IPS-18c (cell line): ENCODE measurements around the gene FER.
"Not testable (repeated sequence)": the region's sequence is repeated elsewhere in the genome, so short reads cannot be mapped to it uniquely, and the experiment has no call there.

Source experiments
- H3K4me3 ChIP-seq: 2 replicates; pipeline ENCODE4 v1.7.0; 2013; ENCODE audit warnings: low read depth, mild to moderate bottlenecking, low read length, moderate library complexity; ENCODE audit not compliant: insufficient read depth
- H3K9me3 ChIP-seq: one replicate; pipeline ENCODE4 v1.6.1; 2013; ENCODE audit warnings: mild to moderate bottlenecking, low read length, moderate library complexity; ENCODE audit not compliant: control insufficient read depth, insufficient read depth

The FER gene

GRCh38 chr5:108830705-108831276, 83.1 kb downstream of the FER start:
- Histone ChIP-seq H3K9me3 (no peaks in the 10 kb centered on the region), H3K4me3 (no peak overlapping the region)

GRCh38 chr5:108836492-108836891, 88.8 kb downstream of the FER start:
- Histone ChIP-seq H3K9me3 (no peaks in the 10 kb centered on the region), H3K4me3 (no peak overlapping the region)

DNA sequence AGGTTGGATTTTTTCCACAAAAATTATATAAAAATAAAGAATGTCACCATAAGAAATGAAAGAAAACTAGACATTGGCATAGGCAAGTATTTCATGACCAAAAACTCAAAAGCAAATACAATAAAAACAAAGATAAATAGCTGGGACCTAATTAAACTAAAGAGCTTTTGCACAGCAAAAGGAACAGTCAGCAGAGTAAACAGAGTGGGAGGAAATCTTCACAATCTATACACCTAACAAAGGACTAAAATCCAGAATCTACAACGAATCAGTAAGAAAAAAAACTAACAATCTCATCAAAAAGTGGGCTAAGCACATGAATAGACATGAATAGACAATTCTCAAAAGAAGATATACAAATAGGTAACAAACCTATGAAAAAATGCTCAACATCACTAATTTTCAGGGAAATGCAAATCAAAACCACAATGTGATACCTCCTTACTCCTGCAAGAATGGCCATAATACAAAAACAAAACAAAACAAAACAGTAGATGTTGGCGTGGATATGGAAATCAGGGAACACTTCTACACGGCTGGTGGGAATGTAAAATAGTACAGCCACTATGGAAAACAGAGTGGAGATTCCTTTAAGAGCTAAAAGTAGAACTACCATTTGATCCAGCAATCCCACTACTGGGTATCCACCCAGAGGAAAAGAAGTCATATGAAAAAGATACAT, 94.7 kb downstream of the FER start:
- not testable (repeated sequence) for H3K4me3 ChIP-seq, H3K9me3 ChIP-seq

- not testable (repeated sequence) for H3K4me3 ChIP-seq, H3K9me3 ChIP-seq
These were observed 103.4 kb downstream of the FER start for GRCh38 chr5:108851129-108851528.

- Histone ChIP-seq H3K4me3 (no peak overlapping the region), H3K9me3 (no peaks in the 10 kb centered on the region)
These were observed 110.2 kb downstream of the FER start for GRCh38 chr5:108857905-108858304.

- Histone ChIP-seq H3K4me3 (no peak overlapping the region), H3K9me3 (no peaks in the 10 kb centered on the region)
These were observed 111.3 kb downstream of the FER start for GRCh38 chr5:108858959-108859358.

DNA sequence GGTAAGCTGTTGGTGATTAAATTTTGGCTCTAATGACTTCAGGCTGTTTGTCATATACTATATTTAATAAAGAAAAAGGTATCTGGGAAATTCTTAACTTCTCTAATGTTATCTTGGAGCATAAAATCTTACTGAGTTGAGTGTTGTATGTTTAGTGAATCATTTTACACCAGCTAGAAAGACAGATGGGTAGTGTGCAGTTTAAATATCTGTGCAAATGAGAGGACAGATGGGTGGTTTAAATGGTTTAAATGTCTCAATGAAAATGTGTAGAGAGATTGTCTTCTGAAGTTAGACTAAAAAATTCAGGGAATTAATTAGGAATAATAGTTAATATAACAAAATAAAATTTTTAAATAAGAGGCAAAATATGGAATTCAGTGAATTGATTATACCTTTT, 114.5 kb downstream of the FER start:
- H3K9me3 ChIP-seq, result no peaks in the 10 kb centered on the region
- no peak overlapping the region for H3K4me3 ChIP-seq

DNA sequence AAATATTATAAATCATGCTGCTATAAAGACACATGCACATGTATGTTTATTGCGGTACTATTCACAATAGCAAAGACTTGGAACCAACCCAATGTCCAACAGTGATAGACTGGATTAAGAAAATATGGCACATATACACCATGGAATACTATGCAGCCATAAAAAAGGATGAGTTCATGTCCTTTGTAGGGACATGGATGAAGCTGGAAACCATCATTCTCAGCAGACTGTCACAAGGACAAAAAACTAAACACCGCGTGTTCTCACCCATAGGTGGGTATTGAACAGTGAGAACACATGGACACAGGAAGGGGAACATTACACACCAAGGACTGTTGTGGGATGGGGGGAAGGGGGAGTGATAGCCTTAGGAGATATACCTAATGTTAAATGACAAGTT, 118.4 kb downstream of the FER start:
- not testable (repeated sequence) for H3K9me3 ChIP-seq, H3K4me3 ChIP-seq

DNA sequence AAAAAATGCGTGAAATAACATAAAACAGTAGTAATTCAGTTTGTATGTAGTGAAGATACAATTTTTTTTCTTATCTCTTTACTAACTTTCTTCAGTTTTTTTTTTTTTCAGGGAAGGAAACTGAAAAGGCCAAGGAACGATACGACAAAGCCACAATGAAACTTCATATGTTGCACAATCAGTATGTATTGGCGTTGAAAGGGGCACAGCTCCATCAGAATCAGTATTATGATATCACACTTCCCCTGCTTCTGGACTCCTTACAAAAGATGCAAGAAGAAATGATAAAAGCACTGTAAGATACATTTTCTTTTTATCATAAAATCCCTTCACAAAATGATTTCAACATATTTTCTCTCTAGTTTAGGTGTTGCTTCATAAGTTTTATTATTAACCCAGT, 120.0 kb downstream of the FER start:
- Histone ChIP-seq H3K9me3 (no peaks in the 10 kb centered on the region), H3K4me3 (no peak overlapping the region)

DNA sequence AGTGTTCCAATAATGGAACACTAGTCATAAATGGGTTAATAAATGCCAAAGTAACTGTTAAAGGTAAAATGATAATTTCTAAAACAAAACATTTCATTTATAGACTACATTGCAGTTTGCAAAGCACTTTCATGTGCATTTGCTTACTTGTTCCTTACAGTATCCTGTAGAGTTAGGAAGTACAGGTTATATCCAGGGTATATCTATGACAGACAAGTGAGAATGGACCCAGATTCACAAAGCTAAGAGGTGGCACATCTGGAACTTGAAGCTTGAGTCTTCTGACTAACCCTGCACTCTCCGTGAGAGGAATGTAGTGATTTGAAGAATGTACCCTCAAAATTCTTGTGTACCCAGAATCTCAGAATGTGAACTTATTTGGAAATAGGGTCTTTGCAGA, 121.4 kb downstream of the FER start:
- no peaks in the 10 kb centered on the region for H3K9me3 ChIP-seq
- no peak overlapping the region for H3K4me3 ChIP-seq

DNA sequence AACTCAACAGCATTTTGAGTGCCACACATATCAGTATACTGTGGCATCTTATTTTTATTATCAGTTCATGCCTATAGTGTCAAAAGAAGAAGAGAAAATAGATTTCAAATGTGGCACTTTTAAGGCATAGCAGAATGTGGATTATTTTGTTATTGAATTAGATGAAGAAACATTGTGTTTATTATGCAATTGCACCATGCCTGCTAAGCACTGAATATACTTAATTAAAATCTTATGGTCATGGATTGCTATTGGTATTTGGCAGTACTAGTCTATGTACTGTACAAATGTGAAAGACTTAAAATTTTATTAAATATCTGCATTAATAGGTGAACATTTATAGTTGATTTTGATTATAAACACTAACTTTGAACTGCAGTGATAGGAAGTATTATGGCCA, 128.8 kb downstream of the FER start:
- Histone ChIP-seq H3K4me3 (no peak overlapping the region), H3K9me3 (no peaks in the 10 kb centered on the region)

- Histone ChIP-seq H3K9me3 (no peaks in the 10 kb centered on the region), H3K4me3 (no peak overlapping the region)
These were observed 131.1 kb downstream of the FER start for GRCh38 chr5:108878756-108879155.

- no peak overlapping the region for H3K4me3 ChIP-seq
- no peaks in the 10 kb centered on the region for H3K9me3 ChIP-seq
These were observed 133.4 kb downstream of the FER start for GRCh38 chr5:108881133-108881532.

GRCh38 chr5:108884736-108885135, 137.0 kb downstream of the FER start:
- H3K9me3 ChIP-seq, result no peaks in the 10 kb centered on the region
- no peak overlapping the region for H3K4me3 ChIP-seq

DNA sequence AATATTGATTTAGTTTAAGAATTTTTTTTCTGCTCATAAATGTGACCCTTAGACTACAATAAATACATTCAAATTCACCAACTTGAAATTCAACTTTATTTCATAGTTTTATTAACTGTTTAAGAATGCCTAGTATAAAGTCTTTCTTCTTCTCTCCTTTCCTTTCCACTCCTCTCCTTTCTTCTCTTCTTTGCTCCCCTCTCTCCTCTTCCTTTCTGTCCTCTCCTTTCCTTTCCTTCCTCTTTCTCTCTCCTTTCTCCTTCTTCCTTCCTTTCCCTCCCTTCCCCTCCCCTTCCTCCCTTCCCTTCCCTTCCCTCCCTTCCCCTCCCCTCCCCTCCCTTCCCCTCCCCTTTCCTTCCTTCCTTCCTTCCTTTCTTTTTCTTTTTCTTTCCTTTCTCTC, 150.6 kb downstream of the FER start:
- H3K9me3 ChIP-seq, result no peaks in the 10 kb centered on the region
- H3K4me3 ChIP-seq, result no peak overlapping the region

DNA sequence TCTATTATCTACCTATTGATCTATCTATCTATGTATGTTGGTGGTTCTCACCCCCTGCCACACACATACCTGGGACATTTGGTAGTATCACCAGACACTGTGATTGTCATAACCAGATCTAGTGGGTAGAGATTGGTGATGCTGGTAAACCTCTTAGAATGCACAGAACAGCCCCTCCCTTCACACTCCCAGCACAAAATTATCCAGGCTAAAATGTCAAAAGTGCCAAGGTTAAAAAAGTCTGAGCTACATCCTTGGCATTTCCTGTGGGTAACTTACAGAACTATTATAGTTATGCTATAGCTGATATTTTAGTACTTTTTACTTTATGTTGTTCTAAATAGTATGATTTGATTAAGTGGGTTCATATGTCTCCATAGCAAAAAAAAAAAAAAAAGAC, 151.0 kb downstream of the FER start:
- H3K4me3 ChIP-seq, result no peak overlapping the region

DNA sequence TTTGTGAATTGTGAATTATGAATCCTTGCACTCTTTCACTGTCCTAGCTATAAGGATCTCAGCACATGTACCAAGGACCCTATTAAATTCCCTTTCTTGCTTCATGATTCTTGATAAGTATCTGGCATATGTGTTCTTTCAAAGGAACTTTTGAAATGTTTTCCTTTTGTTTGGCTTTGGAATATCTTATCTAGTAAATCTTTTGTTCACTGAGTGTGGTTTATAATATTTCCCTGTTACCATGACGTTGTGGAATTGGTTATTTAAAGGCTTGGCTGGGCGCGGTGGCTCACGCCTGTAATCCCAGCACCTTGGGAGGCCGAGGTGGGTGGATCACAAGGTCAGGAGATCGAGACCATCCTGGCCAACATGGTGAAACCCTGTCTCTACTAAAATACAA, 151.5 kb downstream of the FER start:
- not testable (repeated sequence) for H3K9me3 ChIP-seq, H3K4me3 ChIP-seq

More for the DNA sequence above, 151.0 kb downstream of the FER start:
- H3K9me3 ChIP-seq, result no peaks in the 10 kb centered on the region

DNA sequence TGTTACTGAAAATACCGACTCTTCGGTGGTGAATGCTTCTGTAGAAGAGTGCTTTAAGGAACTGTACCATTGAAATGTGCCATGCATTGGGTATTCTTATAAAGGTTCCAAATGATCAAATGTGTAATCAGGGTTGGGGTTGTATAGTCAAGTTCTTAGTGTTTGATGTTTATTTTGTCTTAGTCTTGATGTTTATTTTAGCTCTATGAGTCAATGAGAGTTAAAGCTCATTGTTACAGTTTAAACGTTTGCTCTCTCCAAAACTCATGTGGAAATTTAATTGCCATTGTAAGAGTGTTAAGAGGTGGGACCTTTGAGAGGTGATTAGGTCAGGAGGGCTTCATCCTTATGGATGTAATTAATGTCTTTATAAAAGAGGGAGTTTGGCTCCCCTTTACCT, 153.0 kb downstream of the FER start:
- H3K4me3 ChIP-seq, result no peak overlapping the region
- H3K9me3 ChIP-seq, result no peaks in the 10 kb centered on the region

GRCh38 chr5:108905805-108906204, 158.1 kb downstream of the FER start:
- Histone ChIP-seq H3K9me3 (no peaks in the 10 kb centered on the region), H3K4me3 (no peak overlapping the region)
